ENCODE data around the gene DNAJC6.

- TF ChIP-seq CTCF (IDR thresholded peaks at IDR 0.05) (no peak), POLR2A (IDR thresholded peaks at IDR 0.05) (no peak)
These were observed 108.4 kb downstream of the DNAJC6 start for GRCh38 chr1:65417729-65418128.
